Neural crest cell (in vitro differentiated cells): Measurements from ENCODE around the gene TMEM120B. TPM values are rescaled to one million over a fixed set of nuclear protein-coding genes. Genes with fewer than 3 reads are reported as not detected.
A peak's percentile ranks its signal among the peaks of the same experiment; 100 is the strongest.
"Not testable (repeated sequence)": the region's sequence is repeated elsewhere in the genome, so short reads cannot be mapped to it uniquely, and the experiment has no call there.

Source experiments
- DNase-seq: peaks from one replicate; pipeline ENCODE4 v3.0.0; 2021; ENCODE audit warnings: low read depth, mixed read lengths, low spot score
- H3K27ac Mint-ChIP-seq: one replicate; pipeline ENCODE4 v1.8.0; 2021; ENCODE audit warnings: mild to moderate bottlenecking, mixed read lengths; ENCODE audit not compliant: unreplicated experiment
- H3K27me3 Mint-ChIP-seq: 2 replicates; pipeline ENCODE4 v1.8.0; 2021; ENCODE audit warnings: low read depth, mild to moderate bottlenecking, mixed read lengths
- H3K36me3 Mint-ChIP-seq: 2 replicates; pipeline ENCODE4 v1.8.0; 2021; ENCODE audit warnings: low read depth, mild to moderate bottlenecking, mixed read lengths
- H3K4me1 Mint-ChIP-seq: 2 replicates; pipeline ENCODE4 v1.8.0; 2021; ENCODE audit warnings: mixed read lengths
- H3K4me3 Mint-ChIP-seq: one replicate; pipeline ENCODE4 v1.8.0; 2021; ENCODE audit warnings: mild to moderate bottlenecking, mixed read lengths
- H3K9me3 Mint-ChIP-seq: 2 replicates; pipeline ENCODE4 v1.8.0; 2021; ENCODE audit warnings: mixed read lengths
- CTCF ChIP-seq: fragments of 200-600 bp; sonication (generic); conservative IDR thresholded peaks from 2 replicates; pipeline ENCODE4 v1.5.0; 2021; ENCODE audit warnings: antibody characterized with exemption, mild to moderate bottlenecking
- total RNA-seq: library from RNA; stranded (reverse); gene quantifications from 2 replicates; pipeline ENCODE4 v1.2.1, GENCODE V29; 2021

Gene TMEM120B
- total RNA-seq, 1 donor from 2014 or later, result 14.1 TPM

- Mint-ChIP-seq H3K36me3 (no peaks in the 10 kb centered on the region), H3K27me3 (no peaks in the 10 kb centered on the region), H3K4me1 (peaks cover 5% of the 10 kb centered on the region), H3K27ac (no peak overlapping the region), H3K4me3 (peak overlapping the region; percentile 82), H3K9me3 (no peaks in the 10 kb centered on the region)
- DNase-seq, result no peak
- no peak for TF ChIP-seq CTCF
Observed at GRCh38 chr12:121673013-121673511, 39.5 kb upstream of the TMEM120B start.

GRCh38 chr12:121676190-121676589 is 36.4 kb upstream of the TMEM120B start:
- no peak for DNase-seq

GRCh38 chr12:121678305-121678704 is 34.2 kb upstream of the TMEM120B start:
- DNase-seq, result no peak
- no peak overlapping the region for H3K4me3 Mint-ChIP-seq
- TF ChIP-seq CTCF, result no peak
- H3K27ac Mint-ChIP-seq, result no peak overlapping the region
- no peaks in the 10 kb centered on the region for H3K27me3 Mint-ChIP-seq
- H3K9me3 Mint-ChIP-seq, result no peaks in the 10 kb centered on the region
- no peaks in the 10 kb centered on the region for H3K36me3 Mint-ChIP-seq
- H3K4me1 Mint-ChIP-seq, result peaks cover 3% of the 10 kb centered on the region

More at GRCh38 chr12:121676190-121676589, 36.4 kb upstream of the TMEM120B start:
- Mint-ChIP-seq H3K27me3 (no peaks in the 10 kb centered on the region), H3K36me3 (no peaks in the 10 kb centered on the region), H3K4me3 (peak overlapping the region; percentile 15), H3K4me1 (peaks cover 5% of the 10 kb centered on the region), H3K27ac (no peak overlapping the region), H3K9me3 (no peaks in the 10 kb centered on the region)
- TF ChIP-seq CTCF, result no peak

GRCh38 chr12:121678716-121679300 is 33.7 kb upstream of the TMEM120B start:
- no peaks in the 10 kb centered on the region for H3K36me3 Mint-ChIP-seq
- no peak overlapping the region for H3K4me3 Mint-ChIP-seq
- no peaks in the 10 kb centered on the region for H3K27me3 Mint-ChIP-seq
- no peaks in the 10 kb centered on the region for H3K4me1 Mint-ChIP-seq
- no peak overlapping the region for H3K27ac Mint-ChIP-seq
- DNase-seq, result no peak
- TF ChIP-seq CTCF, result no peak
- H3K9me3 Mint-ChIP-seq, result no peaks in the 10 kb centered on the region

GRCh38 chr12:121679661-121680197 is 32.8 kb upstream of the TMEM120B start:
- H3K4me1 Mint-ChIP-seq, H3K9me3 Mint-ChIP-seq, H3K27me3 Mint-ChIP-seq, H3K27ac Mint-ChIP-seq, H3K4me3 Mint-ChIP-seq, H3K36me3 Mint-ChIP-seq, DNase-seq: not testable (repeated sequence)

GRCh38 chr12:121688966-121689365 is 23.6 kb upstream of the TMEM120B start:
- no peaks in the 10 kb centered on the region for H3K27me3 Mint-ChIP-seq
- TF ChIP-seq CTCF, result no peak
- H3K4me1 Mint-ChIP-seq, result peaks cover 11% of the 10 kb centered on the region
- no peak overlapping the region for H3K4me3 Mint-ChIP-seq
- peak overlapping the region; percentile 68 for H3K27ac Mint-ChIP-seq
- DNase-seq, result no peak
- no peaks in the 10 kb centered on the region for H3K36me3 Mint-ChIP-seq
- H3K9me3 Mint-ChIP-seq, result no peaks in the 10 kb centered on the region
